HFFc6 (cell line): ENCODE results near the gene BABAM2. TPM values are rescaled to one million over a fixed set of nuclear protein-coding genes. Genes with fewer than 3 reads are reported as not detected.

Experiments used
- DNase-seq: peaks from one replicate; pipeline ENCODE4 v3.0.0-alpha.2; 2018
- H3K27ac Mint-ChIP-seq: 2 replicates; pipeline ENCODE4 v1.8.0; 2020; ENCODE audit warnings: mild to moderate bottlenecking, mixed read lengths
- H3K27me3 Mint-ChIP-seq: 2 replicates; pipeline ENCODE4 v1.8.0; 2021; ENCODE audit warnings: mild to moderate bottlenecking, moderate library complexity, mixed read lengths; ENCODE audit not compliant: insufficient read depth
- H3K36me3 Mint-ChIP-seq: 2 replicates; pipeline ENCODE4 v1.8.0; 2021; ENCODE audit warnings: low read depth, mixed read lengths
- H3K4me1 Mint-ChIP-seq: 2 replicates; pipeline ENCODE4 v1.8.0; 2020; ENCODE audit warnings: low read depth, mixed read lengths
- H3K4me3 Mint-ChIP-seq: 2 replicates; pipeline ENCODE4 v1.8.0; 2020; ENCODE audit warnings: mild to moderate bottlenecking, moderate library complexity, mixed read lengths
- H3K9me3 Mint-ChIP-seq: 2 replicates; pipeline ENCODE4 v1.8.0; 2020; ENCODE audit warnings: mild to moderate bottlenecking, mixed read lengths
- total RNA-seq, 6 experiments: library from RNA; stranded (reverse); fragmentation: NEBNext Ultra II Directional; extraction: Animal tissue kit (Norgen Biotek cat#: 25700); gene quantifications; 2 replicates in 1 of 6; 3 replicates in 5 of 6; pipeline ENCODE4 v1.2.3, GENCODE V29; 2021
- TF ChIP-seq, protein P1 (sequence below): fragments of 200-600 bp; sonication (generic); IDR thresholded peaks from 2 replicates; pipeline ENCODE4 v1.5.0; 2021; ENCODE audit warnings: antibody characterized with exemption, mild to moderate bottlenecking

BABAM2 gene
- total RNA-seq, 6 experiments from 2014 or later = 30.8 to 46.6 (median 41.2) TPM

DNA sequence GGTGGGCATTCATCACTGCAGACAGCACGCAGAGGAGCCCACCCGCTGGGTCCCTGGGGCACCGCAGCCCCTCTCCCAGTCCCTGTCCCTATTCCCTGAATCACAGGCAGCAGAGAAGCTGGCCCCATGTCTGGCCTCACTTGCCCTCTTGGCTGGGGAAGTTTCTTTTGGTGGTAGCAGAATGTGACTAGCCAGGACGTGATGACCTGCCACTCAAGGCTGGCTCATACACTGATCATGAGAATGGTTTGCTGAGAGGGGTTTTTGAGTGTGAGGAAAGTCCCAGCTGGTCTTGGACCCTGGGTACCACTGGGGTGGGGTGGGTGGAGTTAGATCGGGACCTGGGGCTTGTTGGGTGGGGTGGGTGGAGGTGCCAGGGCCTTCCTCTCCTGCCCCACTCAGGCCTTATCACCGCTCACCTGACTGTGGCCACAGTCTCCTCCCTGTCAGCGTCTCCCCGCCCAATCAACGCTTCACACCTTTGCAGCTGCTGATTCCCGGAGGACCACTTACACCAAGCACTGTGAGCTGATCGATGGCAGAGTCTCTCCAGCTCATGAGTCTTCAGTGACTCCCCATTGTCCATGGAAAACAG, 473.3 kb downstream of the BABAM2 start:
- Mint-ChIP-seq H3K27ac (no peak overlapping the region), H3K27me3 (no peaks in the 10 kb centered on the region; the same call in 1 of the 2 replicates), H3K36me3 (no peaks in the 10 kb centered on the region), H3K4me3 (no peak overlapping the region), H3K9me3 (no peaks in the 10 kb centered on the region), H3K4me1 (peaks cover 42% of the 10 kb centered on the region)
- TF ChIP-seq, protein P1, sequence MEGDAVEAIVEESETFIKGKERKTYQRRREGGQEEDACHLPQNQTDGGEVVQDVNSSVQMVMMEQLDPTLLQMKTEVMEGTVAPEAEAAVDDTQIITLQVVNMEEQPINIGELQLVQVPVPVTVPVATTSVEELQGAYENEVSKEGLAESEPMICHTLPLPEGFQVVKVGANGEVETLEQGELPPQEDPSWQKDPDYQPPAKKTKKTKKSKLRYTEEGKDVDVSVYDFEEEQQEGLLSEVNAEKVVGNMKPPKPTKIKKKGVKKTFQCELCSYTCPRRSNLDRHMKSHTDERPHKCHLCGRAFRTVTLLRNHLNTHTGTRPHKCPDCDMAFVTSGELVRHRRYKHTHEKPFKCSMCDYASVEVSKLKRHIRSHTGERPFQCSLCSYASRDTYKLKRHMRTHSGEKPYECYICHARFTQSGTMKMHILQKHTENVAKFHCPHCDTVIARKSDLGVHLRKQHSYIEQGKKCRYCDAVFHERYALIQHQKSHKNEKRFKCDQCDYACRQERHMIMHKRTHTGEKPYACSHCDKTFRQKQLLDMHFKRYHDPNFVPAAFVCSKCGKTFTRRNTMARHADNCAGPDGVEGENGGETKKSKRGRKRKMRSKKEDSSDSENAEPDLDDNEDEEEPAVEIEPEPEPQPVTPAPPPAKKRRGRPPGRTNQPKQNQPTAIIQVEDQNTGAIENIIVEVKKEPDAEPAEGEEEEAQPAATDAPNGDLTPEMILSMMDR = no peak
- no peak for DNase-seq

DNA sequence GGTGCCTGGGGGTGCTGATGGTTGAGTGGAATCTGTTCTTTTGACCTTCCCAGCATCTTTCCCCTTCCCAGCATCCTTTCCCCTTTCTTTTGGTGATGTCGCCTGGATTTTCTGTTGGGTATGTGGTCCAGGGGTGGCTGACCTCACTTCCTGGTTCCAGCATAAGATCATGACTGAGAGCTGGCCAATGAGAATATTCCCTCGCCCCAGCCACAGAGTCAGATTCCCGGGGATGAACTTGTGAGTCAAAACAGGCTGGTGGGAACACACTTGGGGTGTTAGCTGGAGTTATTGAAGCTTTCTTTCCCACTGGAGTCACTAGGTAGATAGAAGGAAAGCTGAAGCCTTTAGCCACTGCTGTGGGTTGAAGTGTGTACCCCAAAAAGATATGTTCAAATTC, 474.1 kb downstream of the BABAM2 start:
- no peak overlapping the region for H3K4me3 Mint-ChIP-seq
- no peaks in the 10 kb centered on the region; the same call in 1 of the 2 replicates for H3K27me3 Mint-ChIP-seq
- no peak for DNase-seq
- no peak overlapping the region for H3K27ac Mint-ChIP-seq
- TF ChIP-seq, protein P1 = no peak
- H3K9me3 Mint-ChIP-seq = no peaks in the 10 kb centered on the region
- H3K4me1 Mint-ChIP-seq = peaks cover 37% of the 10 kb centered on the region
- no peaks in the 10 kb centered on the region for H3K36me3 Mint-ChIP-seq

- Mint-ChIP-seq H3K4me1 (peaks cover 37% of the 10 kb centered on the region), H3K27me3 (no peaks in the 10 kb centered on the region; the same call in none of the 2 replicates), H3K9me3 (no peaks in the 10 kb centered on the region), H3K4me3 (no peak overlapping the region), H3K36me3 (no peaks in the 10 kb centered on the region), H3K27ac (no peak overlapping the region)
- no peak for DNase-seq
- TF ChIP-seq, protein P1 = no peak
These were observed 474.6 kb downstream of the BABAM2 start for GRCh38 chr2:28365158-28365557.

- no peak overlapping the region for H3K27ac Mint-ChIP-seq
- H3K27me3 Mint-ChIP-seq = no peaks in the 10 kb centered on the region; the same call in none of the 2 replicates
- TF ChIP-seq, protein P1 = no peak
- H3K36me3 Mint-ChIP-seq = no peaks in the 10 kb centered on the region
- H3K9me3 Mint-ChIP-seq = no peaks in the 10 kb centered on the region
- no peak for DNase-seq
- H3K4me1 Mint-ChIP-seq = peaks cover 37% of the 10 kb centered on the region
- H3K4me3 Mint-ChIP-seq = no peak overlapping the region
These were observed 475.6 kb downstream of the BABAM2 start for GRCh38 chr2:28366149-28366495.

GRCh38 chr2:28366496-28367282, 476.2 kb downstream of the BABAM2 start:
- Mint-ChIP-seq H3K27ac (no peak overlapping the region), H3K4me1 (peaks cover 33% of the 10 kb centered on the region), H3K4me3 (no peak overlapping the region), H3K36me3 (no peaks in the 10 kb centered on the region), H3K27me3 (no peaks in the 10 kb centered on the region; the same call in none of the 2 replicates), H3K9me3 (no peaks in the 10 kb centered on the region)
- TF ChIP-seq, protein P1 = no peak
- DNase-seq = no peak
